Esophagus muscularis mucosa (tissue), 3 donors: Measurements from ENCODE around the gene NXPE2.

Source experiments
- CTCF ChIP-seq, 3 experiments: fragments of 200-600 bp in 2 of 3; fragments of 450-650 bp in 1 of 3; sonication (generic) in 2 of 3; IDR thresholded peaks; one replicate each; pipeline ENCODE4 v1.5.1; 2017 to 2019; ENCODE audit warnings: antibody characterized with exemption in 3 of 3, mild to moderate bottlenecking in 2 of 3, moderate library complexity in 1 of 3
- EP300 ChIP-seq: sonication (generic); formaldehyde crosslinking; IDR thresholded peaks from one replicate; pipeline ENCODE4 v1.6.1; 2017; ENCODE audit warnings: antibody characterized with exemption

- TF ChIP-seq CTCF (IDR thresholded peaks at IDR 0.05): no peak
- no peak for TF ChIP-seq EP300
These were observed 6.8 kb downstream of the NXPE2 start for GRCh38 chr11:114685097-114685496.
